Mucosa of descending colon (tissue), 3 donors: ENCODE measurements around the gene IL17RD. TPM values are rescaled to one million over a fixed set of nuclear protein-coding genes. Genes with fewer than 3 reads are reported as not detected.

Experiments
- ATAC-seq: fragments of 200-7000 bp; cut with Tn5 transposase; one replicate; pipeline ENCODE4 v1.9.1; 2020; ENCODE audit warnings: mild to moderate bottlenecking, moderate library complexity
- DNase-seq, 3 donors: peaks; one replicate each; pipeline ENCODE4 v3.0.0-alpha.2; 2020
- H3K36me3 ChIP-seq: fragments of 200-600 bp; one replicate; pipeline ENCODE4 v1.8.0; 2021; ENCODE audit warnings: low read depth, mild to moderate bottlenecking
- H3K4me1 ChIP-seq: fragments of 200-600 bp; one replicate; pipeline ENCODE4 v1.8.0; 2021; ENCODE audit warnings: low read depth, mild to moderate bottlenecking
- H3K4me3 ChIP-seq: fragments of 200-600 bp; one replicate; pipeline ENCODE4 v1.8.0; 2021; ENCODE audit warnings: mild to moderate bottlenecking
- H3K9me3 ChIP-seq: fragments of 200-600 bp; one replicate; pipeline ENCODE4 v1.8.0; 2021; ENCODE audit warnings: mild to moderate bottlenecking
- CTCF ChIP-seq: fragments of 200-600 bp; IDR thresholded peaks from one replicate; pipeline ENCODE4 v1.8.0; 2022; ENCODE audit warnings: antibody characterized with exemption, mild to moderate bottlenecking
- intact Hi-C, 2 donors: fragments of 100-400 bp; cut with DNase I in 1 of 2; cut with micrococcal nuclease in 1 of 2; formaldehyde crosslinking; loops; one replicate each; pipeline versions ENCODE4 v1.11.0 to v1.11.1; 2022; cut with DNase I, micrococcal nuclease
- total RNA-seq, 3 donors: library from RNA; stranded (reverse); fragmentation: NEBNext Ultra II Directional in 2 of 3; extraction: Animal tissue kit (Norgen Biotek cat#: 25700) in 2 of 3; gene quantifications; one replicate each; pipeline versions ENCODE4 v1.2.1 to v1.2.4, GENCODE V29; 2021 to 2023
- donor health status: DM: no; HTN: no; CAD: no; lungs with moderate emphysema.
- donor health status: DM: no; HTN: no; CAD: no.
- donor health status: DM: no; HTN: yes; CAD: no.

Gene IL17RD
- total RNA-seq, 3 donors from 2014 or later = 1.2 to 14.8 (median 1.4) TPM

- peaks cover 4% of the 10 kb centered on the region for H3K4me1 ChIP-seq
- DNase-seq (peak; percentile 80 to 88 (median 81)), ATAC-seq (peak; percentile 99)
- no peak within 1 kb of the TSS for H3K4me3 ChIP-seq
- no peaks in the 10 kb centered on the region for H3K36me3 ChIP-seq
- intact Hi-C loops = no loop called here
- TF ChIP-seq CTCF = no peak
- H3K9me3 ChIP-seq = no peaks in the 10 kb centered on the region
Measured at GRCh38 chr3:57060089-57060821, 104.9 kb downstream of the IL17RD start, which contains the start of gene SPATA12. Gene SPATA12, plus strand, starts transcription at chr3:57060664. Its CDS starts 13,031 bp downstream, at chr3:57073695.

- Histone ChIP-seq H3K4me1 (peaks cover 4% of the 10 kb centered on the region), H3K9me3 (no peaks in the 10 kb centered on the region), H3K36me3 (no peaks in the 10 kb centered on the region), H3K4me3 (no peak overlapping the region)
- ATAC-seq (no peak), DNase-seq (no peak)
- no peak for TF ChIP-seq CTCF
- intact Hi-C loops = no loop called here
Measured at GRCh38 chr3:57059411-57059810, 105.7 kb downstream of the IL17RD start.

GRCh38 chr3:57057351-57057750 is 107.8 kb downstream of the IL17RD start:
- DNase-seq = no peak
- Histone ChIP-seq H3K36me3 (no peaks in the 10 kb centered on the region), H3K9me3 (no peaks in the 10 kb centered on the region), H3K4me3 (no peak overlapping the region), H3K4me1 (peaks cover 4% of the 10 kb centered on the region)
- no peak for ATAC-seq
- TF ChIP-seq CTCF = no peak
- intact Hi-C loops = no loop called here

- ATAC-seq (peak; percentile 87), DNase-seq (peak in 1 of 3 donors; percentile 22)
- no peaks in the 10 kb centered on the region for H3K9me3 ChIP-seq
- H3K36me3 ChIP-seq = no peaks in the 10 kb centered on the region
- H3K4me1 ChIP-seq = no peaks in the 10 kb centered on the region
- H3K4me3 ChIP-seq = no peak overlapping the region
- intact Hi-C loops = no loop called here
- no peak for TF ChIP-seq CTCF
Measured at GRCh38 chr3:57053122-57053521, 112.0 kb downstream of the IL17RD start.

GRCh38 chr3:57052662-57053061 is 112.5 kb downstream of the IL17RD start:
- ATAC-seq (no peak), DNase-seq (no peak)
- no peak for TF ChIP-seq CTCF
- H3K4me3 ChIP-seq = no peak overlapping the region
- intact Hi-C loops = no loop called here
- H3K4me1 ChIP-seq = no peaks in the 10 kb centered on the region
- H3K9me3 ChIP-seq = no peaks in the 10 kb centered on the region
- no peaks in the 10 kb centered on the region for H3K36me3 ChIP-seq
